ENCODE results near the gene NKX6-2. TPM values are rescaled to one million over a fixed set of nuclear protein-coding genes. Genes with fewer than 3 reads are reported as not detected.

NKX6-2 gene
- total and polyA plus RNA-seq, 2 of the 8 experiments (the other 6 are each of a cell fraction or from before 2014, with no cell fraction given): 0.06 TPM; not detected in 1

DNA sequence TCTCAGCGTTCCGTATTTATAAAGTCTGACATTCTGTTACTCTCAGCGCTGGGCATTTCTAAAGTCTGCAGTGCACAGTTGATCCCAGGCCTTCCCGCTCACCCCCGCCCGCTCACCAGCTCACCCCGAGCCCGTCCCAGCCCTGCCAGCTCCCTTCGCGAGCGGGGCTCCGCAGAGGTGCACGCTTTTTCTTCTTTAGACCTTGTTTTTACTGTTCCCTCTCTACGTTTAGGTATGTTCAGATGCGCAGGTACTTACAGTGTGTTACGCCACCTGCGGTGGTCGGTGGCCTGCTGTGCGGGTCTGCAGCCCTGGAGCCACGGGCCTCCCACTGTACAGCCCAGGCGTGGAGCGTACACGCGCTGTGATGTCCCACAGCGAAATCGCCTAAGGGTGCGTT lies 28.8 kb downstream of the NKX6-2 start:
- Histone ChIP-seq H4K91ac (replicated peaks; ENCODE audit: insufficient read length, low read length) (no peak overlapping the region), H4K20me1 (replicated peaks in 1 of 2; ENCODE audit: control insufficient read depth in 1 of 2, insufficient read depth in 2 of 2, low read length in 2 of 2) (peaks cover 0 to 4% of the 10 kb centered on the region in 2 experiments), H3K36me3 (ENCODE audit: control insufficient read depth in 2 of 4, insufficient read depth in 4 of 4, low read length in 3 of 4) (peaks cover 0 to 5% (median 0%) of the 10 kb centered on the region in 4 experiments; a peak in 2 of 8 replicates), H2BK15ac (ENCODE audit: low read length) (no peak overlapping the region), H3K4ac (replicated peaks; ENCODE audit: insufficient read length, low read depth, low read length) (no peak overlapping the region), H2AK5ac (ENCODE audit: low read depth, low read length) (no peak overlapping the region), H3K9ac (replicated peaks in 1 of 4; ENCODE audit: extremely low read depth in 1 of 4, low read depth in 3 of 4, low read length in 3 of 4) (no peak overlapping the region), H3K4me2 (ENCODE audit: insufficient read depth in 1 of 2, low read depth in 2 of 2, low read length in 2 of 2) (no peak overlapping the region), H3K27me3 (replicated peaks in 1 of 4; ENCODE audit: control insufficient read depth in 3 of 4, extremely low read depth in 1 of 4, insufficient read depth in 3 of 4, low read length in 3 of 4) (no peaks in the 10 kb centered on the region), H3K79me1 (ENCODE audit: low read depth, low read length) (peaks cover 2% of the 10 kb centered on the region; the same call in 1 of the 2 replicates), H4K8ac (ENCODE audit: extremely low read depth, insufficient read depth, low read length) (no peak overlapping the region; the same call in 1 of the 2 replicates), H3K18ac (ENCODE audit: extremely low read depth, low read length) (no peak overlapping the region), H2BK20ac (ENCODE audit: low read length) (no peak overlapping the region), H2BK120ac (replicated peaks; ENCODE audit: low read depth, low read length) (no peak overlapping the region), H3K14ac (ENCODE audit: insufficient read length) (no peak overlapping the region), H3K79me2 (ENCODE audit: control insufficient read depth in 1 of 2, insufficient read depth in 2 of 2, low read length in 2 of 2) (no peaks in the 10 kb centered on the region), H3K27ac (ENCODE audit: low read depth, low read length) (no peak overlapping the region), H3K56ac (replicated peaks; ENCODE audit: insufficient read length, low read depth, low read length) (no peak overlapping the region), H2AFZ (ENCODE audit: low read length) (no peak overlapping the region), H3K4me1 (replicated peaks in 1 of 4; ENCODE audit: control insufficient read depth in 3 of 4, insufficient read depth in 4 of 4, low read length in 3 of 4) (no peaks in the 10 kb centered on the region), H2BK5ac (ENCODE audit: low read depth, low read length) (no peak overlapping the region), H2BK12ac (ENCODE audit: low read depth, low read length) (0 out of 2 replicates have a peak overlapping the region, but pooled peaks have one; percentile 27), H3K9me3 (ENCODE audit: insufficient read depth in 2 of 2, low read depth in 1 of 2, low read length in 1 of 2) (peaks cover 6 to 20% of the 10 kb centered on the region in 2 experiments; a peak in 2 of 4 replicates), H3K23ac (ENCODE audit: insufficient read length) (no peak overlapping the region), H3K23me2 (ENCODE audit: low read depth, low read length) (no peaks in the 10 kb centered on the region), H4K5ac (ENCODE audit: insufficient read length, low read depth, low read length) (no peak overlapping the region), H3K4me3 (ENCODE audit: extremely low read depth in 1 of 4, insufficient read depth in 2 of 4, low read depth in 3 of 4, low read length in 4 of 4) (no peak overlapping the region)
- TF ChIP-seq SP1 (IDR thresholded peaks at IDR 0.05; ENCODE audit: low read depth, low read length): no peak
- TF ChIP-seq BCL11A (IDR thresholded peaks at IDR 0.05; ENCODE audit: low read depth in 2 of 2, low read length in 2 of 2): no peak
- no peak for TF ChIP-seq POLR2A (IDR thresholded peaks at IDR 0.05; ENCODE audit: control extremely low read depth in 1 of 2, low read depth in 2 of 2, low read length in 2 of 2)
- TF ChIP-seq SIX5 (IDR thresholded peaks at IDR 0.05; ENCODE audit: low read depth, low read length): no peak
- TF ChIP-seq, protein P1, sequence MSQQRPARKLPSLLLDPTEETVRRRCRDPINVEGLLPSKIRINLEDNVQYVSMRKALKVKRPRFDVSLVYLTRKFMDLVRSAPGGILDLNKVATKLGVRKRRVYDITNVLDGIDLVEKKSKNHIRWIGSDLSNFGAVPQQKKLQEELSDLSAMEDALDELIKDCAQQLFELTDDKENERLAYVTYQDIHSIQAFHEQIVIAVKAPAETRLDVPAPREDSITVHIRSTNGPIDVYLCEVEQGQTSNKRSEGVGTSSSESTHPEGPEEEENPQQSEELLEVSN (IDR thresholded peaks at IDR 0.05): no peak
- TF ChIP-seq SP2 (IDR thresholded peaks at IDR 0.05; ENCODE audit: low read length): no peak
- WGBS, 2 experiments (ENCODE audit: extremely low coverage in 1 of 2, insufficient coverage in 1 of 2, insufficient read length in 1 of 2, insufficient replicate concordance in 2 of 2, low coverage in 1 of 2, low lambda C conversion rate in 2 of 2, missing lambda C conversion rate in 1 of 2): 94% methylated on average over 27 of the region's 27 CpGs; no CpG with 5 or more reads in 1 of the 2 experiments
- ChIA-PET CTCF (ENCODE audit: partially characterized antibody) (no interaction called here), POLR2A (ENCODE audit: partially characterized antibody) (no interaction called here)
- FAIRE-seq (no peak), DNase-seq (ENCODE audit: low read depth in 1 of 2, low spot score in 2 of 2) (no peak)

All from H1 (cell line).